T-helper 17 cell (primary cell): Measurements from ENCODE around the gene SAP30. TPM values are rescaled to one million over a fixed set of nuclear protein-coding genes. Genes with fewer than 3 reads are reported as not detected.

ENCODE experiments used
- ATAC-seq: fragments of 150-1000 bp; cut with Tn5 transposase; 2 replicates; pipeline ENCODE4 v1.10.0; 2021; ENCODE audit warnings: mild to moderate bottlenecking, moderate library complexity
- DNase-seq, 3 donors: peaks; one replicate each; pipeline versions ENCODE4 v3.0.0 to v3.0.0-alpha.2; 2020 to 2021
- H3K9me3 ChIP-seq: one replicate; pipeline ENCODE4 v1.7.0; 2013; ENCODE audit warnings: low read length, mild to moderate bottlenecking; ENCODE audit not compliant: control insufficient read depth, poor library complexity, severe bottlenecking
- H3K27ac Mint-ChIP-seq: one replicate; pipeline ENCODE4 v1.8.0; 2022; ENCODE audit warnings: mild to moderate bottlenecking, moderate library complexity, mixed read lengths
- H3K27me3 Mint-ChIP-seq: one replicate; pipeline ENCODE4 v1.8.0; 2022; ENCODE audit warnings: mixed read lengths
- H3K36me3 Mint-ChIP-seq: one replicate; pipeline ENCODE4 v1.8.0; 2022; ENCODE audit warnings: low read depth, mixed read lengths
- H3K4me1 Mint-ChIP-seq: one replicate; pipeline ENCODE4 v1.8.0; 2022; ENCODE audit warnings: mild to moderate bottlenecking, mixed read lengths
- H3K4me3 Mint-ChIP-seq: one replicate; pipeline ENCODE4 v1.8.0; 2022; ENCODE audit warnings: mild to moderate bottlenecking, moderate library complexity, mixed read lengths
- total RNA-seq, 4 donors: library from RNA in 2 of 4; stranded (reverse) in 2 of 4; gene quantifications; one replicate each; pipeline ENCODE4 v1.2.3 and lab custom pipeline; 2022 to 2026

The SAP30 gene
- total RNA-seq, 2 donors from 2014 or later, result 4.0 to 5.3 TPM

DNA sequence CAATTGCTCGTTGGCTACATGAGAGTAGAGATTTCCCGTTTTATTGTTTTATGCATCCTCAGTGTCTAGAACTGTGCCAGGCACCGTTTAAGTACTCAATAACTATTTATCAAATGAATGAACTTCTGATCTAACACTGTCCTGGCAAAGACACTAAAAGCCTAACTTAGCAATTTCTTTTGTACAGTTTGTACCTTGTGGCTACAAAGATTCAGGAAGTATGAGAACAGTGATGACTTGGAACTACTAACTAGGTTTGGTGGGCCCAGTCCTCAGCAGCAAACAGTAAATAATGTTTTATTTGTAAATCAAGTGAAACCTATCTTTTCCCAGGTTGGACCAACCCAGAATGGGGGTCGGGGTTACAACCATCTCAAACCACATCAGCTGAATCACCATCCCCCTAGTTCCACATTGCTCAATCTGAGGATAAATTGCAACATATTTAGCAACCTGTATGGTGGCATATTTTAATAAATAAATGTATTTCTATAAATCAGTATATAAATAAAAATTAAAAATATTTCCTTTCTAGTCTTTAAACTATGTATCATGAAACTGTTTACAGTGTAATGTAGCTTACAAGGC, 40.4 kb downstream of the SAP30 start:
- DNase-seq, result no peak
- H3K9me3 ChIP-seq, result no peaks in the 10 kb centered on the region
- no peak for ATAC-seq
- Mint-ChIP-seq H3K4me1 (no peaks in the 10 kb centered on the region), H3K27me3 (no peaks in the 10 kb centered on the region), H3K4me3 (no peak overlapping the region), H3K27ac (no peak overlapping the region), H3K36me3 (no peaks in the 10 kb centered on the region)

DNA sequence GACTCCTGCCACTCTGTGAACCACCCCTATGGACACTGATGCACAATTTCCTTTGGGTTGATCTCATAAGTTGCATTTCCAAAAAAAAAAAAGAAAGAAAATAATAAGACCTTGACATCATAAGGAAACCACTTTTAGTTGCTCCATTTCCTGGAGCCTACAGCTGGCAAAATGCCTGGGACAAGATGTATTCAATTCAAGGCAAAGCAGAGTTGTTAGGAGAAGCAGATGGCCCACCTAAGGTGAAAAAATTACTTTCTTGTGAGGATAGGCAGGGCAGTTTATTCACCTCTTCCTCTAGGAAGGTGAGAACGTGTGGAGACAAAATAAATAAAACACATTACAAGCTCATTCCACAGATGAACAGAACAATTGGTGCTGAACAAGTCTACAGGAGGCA, 42.3 kb downstream of the SAP30 start:
- no peaks in the 10 kb centered on the region for H3K9me3 ChIP-seq
- no peaks in the 10 kb centered on the region for H3K36me3 Mint-ChIP-seq
- no peaks in the 10 kb centered on the region for H3K4me1 Mint-ChIP-seq
- DNase-seq (no peak), ATAC-seq (no peak)
- H3K4me3 Mint-ChIP-seq, result no peak overlapping the region
- no peaks in the 10 kb centered on the region for H3K27me3 Mint-ChIP-seq
- H3K27ac Mint-ChIP-seq, result no peak overlapping the region

DNA sequence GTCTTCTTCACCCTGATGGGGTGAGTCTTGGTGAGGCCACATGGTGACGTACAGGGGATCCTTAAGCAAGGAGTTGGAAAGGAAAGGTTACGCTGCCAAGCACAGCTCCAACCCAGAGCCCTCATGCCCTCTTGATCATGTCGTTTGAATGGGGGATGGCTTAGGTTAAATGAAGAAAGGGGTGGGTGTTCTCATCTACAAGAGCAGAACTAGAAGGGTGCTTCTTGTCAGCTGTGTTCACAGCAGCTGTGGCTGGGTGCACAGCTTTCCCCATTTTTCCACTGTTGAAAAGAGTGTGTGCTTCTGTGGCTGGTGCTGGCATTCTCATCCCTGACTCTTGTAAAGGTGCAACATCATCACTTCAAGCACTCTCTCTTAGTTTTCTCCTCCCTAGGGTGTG, 43.7 kb downstream of the SAP30 start:
- H3K27ac Mint-ChIP-seq, result no peak overlapping the region
- no peaks in the 10 kb centered on the region for H3K36me3 Mint-ChIP-seq
- H3K4me3 Mint-ChIP-seq, result no peak overlapping the region
- DNase-seq, result no peak
- no peaks in the 10 kb centered on the region for H3K9me3 ChIP-seq
- H3K4me1 Mint-ChIP-seq, result peaks cover 2% of the 10 kb centered on the region
- no peak for ATAC-seq
- H3K27me3 Mint-ChIP-seq, result peaks cover 4% of the 10 kb centered on the region

DNA sequence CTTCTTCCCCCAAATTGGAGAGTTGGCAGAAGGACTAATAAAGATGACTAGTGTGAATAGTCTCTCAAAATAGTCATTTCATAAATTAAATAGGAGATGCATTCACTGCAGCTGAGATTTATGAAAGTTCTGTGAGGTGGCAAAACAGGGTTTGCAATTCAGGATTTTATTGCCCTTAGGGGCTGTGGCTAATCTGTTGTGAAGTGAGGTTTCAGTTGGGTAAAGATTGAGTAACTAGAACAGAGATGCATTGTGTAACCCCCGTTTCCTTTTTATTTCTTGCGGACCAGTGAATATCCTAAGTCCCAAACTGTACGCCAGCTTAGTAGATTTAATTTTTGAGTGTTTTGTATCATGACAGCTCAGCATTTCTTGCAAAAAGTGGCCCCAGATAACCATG, 44.3 kb downstream of the SAP30 start:
- no peak overlapping the region for H3K4me3 Mint-ChIP-seq
- H3K27ac Mint-ChIP-seq, result no peak overlapping the region
- DNase-seq (no peak), ATAC-seq (no peak)
- no peaks in the 10 kb centered on the region for H3K36me3 Mint-ChIP-seq
- peaks cover 4% of the 10 kb centered on the region for H3K27me3 Mint-ChIP-seq
- H3K9me3 ChIP-seq, result no peaks in the 10 kb centered on the region
- peaks cover 4% of the 10 kb centered on the region for H3K4me1 Mint-ChIP-seq

DNA sequence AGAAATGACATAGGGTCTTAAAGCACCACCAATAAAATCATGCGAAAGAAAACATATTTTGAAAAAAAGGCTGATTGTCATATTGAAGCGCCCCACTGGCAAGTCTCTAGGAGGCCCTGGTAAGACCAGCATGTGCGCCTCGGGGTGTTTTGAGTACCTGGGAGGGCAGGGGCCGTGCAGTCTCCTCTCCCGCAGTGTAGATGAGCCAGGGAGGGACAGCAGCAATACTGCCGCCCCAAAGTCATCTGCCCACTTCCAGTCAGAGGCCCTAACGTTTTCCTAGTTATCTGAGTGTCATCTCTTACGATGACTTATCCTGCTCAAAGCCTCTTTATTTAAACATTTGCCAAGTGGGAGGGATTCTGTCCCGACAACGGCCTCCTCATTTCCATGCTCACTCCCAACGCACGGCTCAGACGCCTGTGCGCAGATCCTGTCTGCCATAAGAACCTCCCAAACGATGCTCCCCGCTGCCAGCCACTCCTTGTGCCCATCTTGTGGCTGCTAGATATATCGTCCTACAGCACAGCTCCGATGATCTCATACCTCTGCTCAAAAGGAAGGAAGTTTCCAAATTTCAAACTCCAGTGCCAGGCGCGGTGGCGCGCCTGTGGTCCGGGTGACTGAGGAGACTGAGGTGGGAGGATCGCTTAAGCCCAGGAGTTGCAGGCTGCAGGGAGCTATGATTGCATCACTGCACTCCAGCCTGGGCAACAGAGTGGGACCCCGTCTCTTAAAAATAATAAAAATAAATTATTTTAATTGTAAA, 45.3 kb downstream of the SAP30 start:
- H3K4me1 Mint-ChIP-seq, result peaks cover 9% of the 10 kb centered on the region
- H3K4me3 Mint-ChIP-seq, result no peak overlapping the region
- DNase-seq, result no peak
- no peaks in the 10 kb centered on the region for H3K9me3 ChIP-seq
- H3K27ac Mint-ChIP-seq, result no peak overlapping the region
- peaks cover 2% of the 10 kb centered on the region for H3K36me3 Mint-ChIP-seq
- ATAC-seq, result peak; percentile 39
- peaks cover 4% of the 10 kb centered on the region for H3K27me3 Mint-ChIP-seq

DNA sequence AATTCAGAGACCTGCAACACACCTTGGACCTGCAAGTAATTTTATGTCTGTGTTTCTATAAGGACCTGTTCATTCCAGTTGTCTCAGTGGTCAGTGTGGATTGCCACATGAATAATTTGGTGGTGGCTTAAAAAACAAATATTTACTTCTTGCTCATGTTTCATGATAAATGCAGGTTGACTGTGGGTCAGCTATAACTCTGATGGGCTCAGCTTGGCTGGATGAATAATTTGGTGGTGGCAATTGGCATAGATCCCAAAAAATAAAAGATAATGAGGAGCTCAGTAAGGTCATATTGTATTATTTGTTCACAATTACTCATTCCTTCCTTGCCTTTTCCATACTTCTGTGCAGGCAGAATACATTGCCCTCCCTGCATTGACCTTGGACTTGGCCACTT, 47.1 kb downstream of the SAP30 start:
- no peak for DNase-seq
- Mint-ChIP-seq H3K27ac (no peak overlapping the region), H3K27me3 (peaks cover 4% of the 10 kb centered on the region), H3K4me3 (no peak overlapping the region), H3K36me3 (peaks cover 2% of the 10 kb centered on the region), H3K4me1 (peaks cover 9% of the 10 kb centered on the region)
- no peaks in the 10 kb centered on the region for H3K9me3 ChIP-seq
- ATAC-seq, result no peak

DNA sequence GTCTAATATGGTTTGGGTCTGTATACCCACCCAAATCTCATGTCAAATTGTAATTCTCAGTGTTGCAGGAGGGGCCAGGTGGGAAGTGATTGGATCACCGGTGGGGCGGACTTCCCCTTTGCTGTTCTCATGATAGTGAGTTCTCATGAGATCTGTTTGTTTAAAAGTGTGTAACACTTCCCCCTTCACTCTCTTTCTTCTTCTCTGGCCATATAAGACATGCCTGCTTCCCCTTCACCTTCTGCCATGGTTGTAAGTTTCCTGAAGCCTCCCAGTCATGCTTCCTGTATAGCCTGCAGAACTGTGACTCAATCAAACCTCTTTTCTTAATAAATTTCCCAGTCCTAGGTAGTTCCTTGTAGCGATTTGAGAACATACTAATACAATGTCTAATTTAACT, 47.9 kb downstream of the SAP30 start:
- no peak overlapping the region for H3K4me3 Mint-ChIP-seq
- H3K27ac Mint-ChIP-seq, result no peak overlapping the region
- H3K36me3 Mint-ChIP-seq, result peaks cover 2% of the 10 kb centered on the region
- H3K9me3 ChIP-seq, result no peaks in the 10 kb centered on the region
- DNase-seq (no peak), ATAC-seq (no peak)
- H3K4me1 Mint-ChIP-seq, result peaks cover 9% of the 10 kb centered on the region
- H3K27me3 Mint-ChIP-seq, result peaks cover 4% of the 10 kb centered on the region

DNA sequence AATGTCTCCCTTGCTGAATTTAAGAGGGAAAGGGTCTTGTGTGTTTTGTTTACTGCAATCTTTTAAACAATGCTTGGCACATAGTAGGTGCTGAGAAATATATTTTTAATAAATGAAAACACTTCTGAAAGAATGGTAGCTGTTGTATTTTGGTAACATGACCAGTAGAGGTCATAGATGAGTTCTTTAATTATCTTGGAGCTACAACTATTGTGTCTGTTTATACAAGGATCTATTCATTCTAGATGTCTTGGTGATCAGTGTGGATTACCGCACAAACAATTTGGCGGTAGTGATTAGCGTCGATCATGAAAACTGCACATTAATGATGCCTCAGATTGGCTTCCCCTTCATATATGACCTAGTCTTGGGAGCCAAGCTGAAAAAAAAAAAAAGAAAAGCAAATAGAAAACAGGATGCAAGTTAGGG, 49.6 kb downstream of the SAP30 start:
- H3K9me3 ChIP-seq, result no peaks in the 10 kb centered on the region
- Mint-ChIP-seq H3K36me3 (peaks cover 2% of the 10 kb centered on the region), H3K27me3 (peaks cover 4% of the 10 kb centered on the region), H3K4me1 (peaks cover 9% of the 10 kb centered on the region), H3K27ac (peak overlapping the region; percentile 32), H3K4me3 (no peak overlapping the region)
- ATAC-seq (peak; percentile 63), DNase-seq (no peak)

DNA sequence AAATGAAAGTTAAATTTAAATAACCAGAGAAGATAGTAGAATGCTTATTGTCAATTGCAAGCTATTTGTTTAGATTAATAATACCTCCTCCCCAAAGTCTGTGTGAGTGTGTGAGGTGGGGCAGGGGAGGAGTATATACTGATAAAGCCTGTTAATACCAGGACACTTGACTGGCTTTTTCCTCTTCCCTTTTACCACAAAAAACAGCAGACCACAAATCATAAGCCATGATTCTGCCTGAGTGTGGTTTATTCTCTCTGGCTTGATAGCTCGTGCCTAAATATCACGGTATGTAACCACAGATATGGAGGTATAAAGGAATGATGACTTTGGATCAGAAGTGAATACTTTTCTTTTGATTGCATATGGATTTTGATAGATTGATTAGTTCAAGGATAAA, 50.0 kb downstream of the SAP30 start:
- peaks cover 9% of the 10 kb centered on the region for H3K4me1 Mint-ChIP-seq
- H3K4me3 Mint-ChIP-seq, result no peak overlapping the region
- DNase-seq, result no peak
- H3K27me3 Mint-ChIP-seq, result peaks cover 4% of the 10 kb centered on the region
- H3K27ac Mint-ChIP-seq, result peak overlapping the region; percentile 32
- peaks cover 2% of the 10 kb centered on the region for H3K36me3 Mint-ChIP-seq
- no peaks in the 10 kb centered on the region for H3K9me3 ChIP-seq
- no peak for ATAC-seq

DNA sequence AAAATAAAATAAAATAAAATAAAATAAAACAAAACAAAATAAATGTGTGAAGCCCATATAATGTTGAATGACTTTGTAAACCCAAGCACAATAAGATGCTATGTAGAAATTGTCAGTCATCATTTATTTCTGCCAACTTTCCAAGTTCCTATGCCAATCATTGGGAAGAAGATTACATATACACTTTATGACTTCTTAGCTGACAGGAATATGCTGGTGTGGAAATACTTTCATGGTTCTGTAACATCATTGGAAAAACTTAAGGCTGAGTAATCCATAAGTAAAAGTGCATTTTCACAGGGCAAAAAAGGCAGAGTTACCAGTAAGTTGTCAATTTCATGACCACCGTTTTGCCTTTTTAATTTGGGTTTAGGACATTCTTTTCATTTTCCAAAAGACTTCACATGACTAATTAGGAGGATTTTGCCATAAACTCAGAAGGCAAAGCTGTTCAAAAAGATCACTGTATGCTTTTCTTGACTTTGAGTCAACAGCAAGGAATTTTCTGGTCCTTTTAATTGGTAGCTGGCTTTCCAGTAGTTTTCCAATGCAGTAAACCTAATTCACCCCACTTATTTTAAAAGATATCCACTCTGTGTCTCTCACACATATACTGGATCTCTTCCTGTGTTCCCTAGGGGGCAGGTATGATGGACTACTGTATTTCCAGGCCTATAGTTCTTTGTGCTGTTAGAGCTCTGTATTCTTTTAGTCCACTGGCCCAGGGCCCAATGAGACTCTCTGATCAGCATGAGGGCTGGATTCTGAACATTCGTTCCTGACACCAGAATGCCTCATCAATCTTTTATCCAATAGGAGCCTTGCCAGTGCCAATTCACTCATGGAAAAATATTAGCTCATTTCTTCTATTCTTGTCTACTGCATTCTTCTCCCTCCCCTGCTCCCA, 54.4 kb downstream of the SAP30 start:
- DNase-seq (no peak), ATAC-seq (no peak)
- Mint-ChIP-seq H3K36me3 (peaks cover 2% of the 10 kb centered on the region), H3K27ac (peak overlapping the region; percentile 44), H3K27me3 (no peaks in the 10 kb centered on the region), H3K4me3 (peak overlapping the region; percentile 47), H3K4me1 (peaks cover 21% of the 10 kb centered on the region)
- H3K9me3 ChIP-seq, result no peaks in the 10 kb centered on the region

DNA sequence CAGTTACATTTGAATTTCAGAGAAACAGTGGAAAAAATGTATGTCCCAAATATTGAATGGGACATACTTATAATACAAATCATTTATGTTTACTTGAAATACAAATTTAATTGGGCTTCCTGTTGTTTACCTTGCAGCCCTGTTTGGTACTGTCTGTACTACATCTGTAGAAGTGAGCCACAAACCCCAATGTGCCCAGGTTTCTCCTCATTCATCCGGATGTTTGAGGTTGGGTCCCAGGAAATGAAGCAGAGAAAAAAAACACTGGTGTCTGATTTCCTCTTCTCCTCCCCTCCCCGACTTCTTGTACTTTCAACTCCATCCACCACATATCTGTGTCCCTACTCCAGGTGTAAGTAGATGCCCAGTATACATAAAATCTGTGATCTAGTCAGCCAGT, 55.3 kb downstream of the SAP30 start:
- Mint-ChIP-seq H3K27ac (peak overlapping the region; percentile 44), H3K27me3 (no peaks in the 10 kb centered on the region), H3K4me1 (peaks cover 17% of the 10 kb centered on the region), H3K4me3 (peak overlapping the region; percentile 47), H3K36me3 (no peaks in the 10 kb centered on the region)
- ATAC-seq (peak; percentile 63), DNase-seq (no peak)
- H3K9me3 ChIP-seq, result no peaks in the 10 kb centered on the region
